ENCODE measurements around the gene CHD9NB. TPM values are rescaled to one million over a fixed set of nuclear protein-coding genes. Genes with fewer than 3 reads are reported as not detected.

Gene CHD9NB
- total and polyA plus RNA-seq, 8 donors, result 1.6 to 22.1 (median 3.5) TPM

DNA sequence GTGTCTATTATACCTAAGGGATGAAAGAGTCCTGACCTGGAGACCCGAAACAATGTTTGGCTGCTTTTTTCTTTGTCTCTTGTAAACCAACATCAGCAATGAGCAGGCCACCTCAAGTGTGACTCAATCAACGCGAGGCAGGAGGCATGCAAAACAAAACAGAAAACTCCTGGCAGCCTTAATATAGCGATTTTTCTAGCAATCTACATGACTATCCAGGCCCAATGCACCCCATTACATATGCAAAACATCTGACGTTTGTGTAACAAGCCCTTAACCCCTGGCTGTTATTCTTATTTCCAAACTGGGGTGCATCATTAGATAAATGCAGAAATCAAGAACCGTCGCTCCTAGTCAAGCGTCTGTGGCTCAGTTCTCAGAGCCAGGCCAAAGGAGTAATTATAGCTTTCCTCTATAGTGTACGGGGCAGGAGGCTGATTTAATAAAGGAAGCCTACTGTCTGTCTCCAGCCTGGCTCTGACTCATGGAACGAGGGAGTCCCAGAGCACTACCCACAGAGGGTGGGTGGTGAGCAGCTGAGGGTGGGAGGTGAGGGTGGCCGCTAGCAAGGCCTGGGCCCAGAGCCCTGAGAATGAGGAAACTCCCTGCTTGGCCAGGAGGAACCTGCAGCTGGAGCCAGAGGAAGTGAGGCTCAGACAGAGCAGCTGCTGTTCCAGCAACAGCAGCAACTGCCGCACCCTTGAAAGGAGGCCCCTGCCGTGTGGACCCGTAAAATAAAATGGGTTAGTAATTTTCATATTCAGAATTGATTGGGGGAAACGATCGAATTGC lies 46.0 kb upstream of the CHD9NB start:
- ATAC-seq, result peak; percentile 16 to 66 (median 48)
- no peaks in the 10 kb centered on the region for H3K27me3 ChIP-seq
- 54 to 62% methylated on average over 16 of the region's 16 CpGs for WGBS, 2 donors
- peak overlapping the region; percentile 70 to 95 (median 86) for H3K27ac ChIP-seq
- FAIRE-seq, result no peak
- peaks cover 8 to 16% (median 12%) of the 10 kb centered on the region in 3 donors for H3K4me1 ChIP-seq
- TF ChIP-seq, protein P1, sequence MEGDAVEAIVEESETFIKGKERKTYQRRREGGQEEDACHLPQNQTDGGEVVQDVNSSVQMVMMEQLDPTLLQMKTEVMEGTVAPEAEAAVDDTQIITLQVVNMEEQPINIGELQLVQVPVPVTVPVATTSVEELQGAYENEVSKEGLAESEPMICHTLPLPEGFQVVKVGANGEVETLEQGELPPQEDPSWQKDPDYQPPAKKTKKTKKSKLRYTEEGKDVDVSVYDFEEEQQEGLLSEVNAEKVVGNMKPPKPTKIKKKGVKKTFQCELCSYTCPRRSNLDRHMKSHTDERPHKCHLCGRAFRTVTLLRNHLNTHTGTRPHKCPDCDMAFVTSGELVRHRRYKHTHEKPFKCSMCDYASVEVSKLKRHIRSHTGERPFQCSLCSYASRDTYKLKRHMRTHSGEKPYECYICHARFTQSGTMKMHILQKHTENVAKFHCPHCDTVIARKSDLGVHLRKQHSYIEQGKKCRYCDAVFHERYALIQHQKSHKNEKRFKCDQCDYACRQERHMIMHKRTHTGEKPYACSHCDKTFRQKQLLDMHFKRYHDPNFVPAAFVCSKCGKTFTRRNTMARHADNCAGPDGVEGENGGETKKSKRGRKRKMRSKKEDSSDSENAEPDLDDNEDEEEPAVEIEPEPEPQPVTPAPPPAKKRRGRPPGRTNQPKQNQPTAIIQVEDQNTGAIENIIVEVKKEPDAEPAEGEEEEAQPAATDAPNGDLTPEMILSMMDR (IDR thresholded peaks at IDR 0.05), result no peak
- no peaks in the 10 kb centered on the region for H3K9me3 ChIP-seq
- H3K36me3 ChIP-seq, result no peaks in the 10 kb centered on the region
- DNase-seq, result peak; percentile 60 to 73 (median 62)
- intact Hi-C loops (cut with DNase I), result no loop called here
- H3K4me3 ChIP-seq, result peak overlapping the region in 2 of 4 donors; percentile 16 to 39

DNA sequence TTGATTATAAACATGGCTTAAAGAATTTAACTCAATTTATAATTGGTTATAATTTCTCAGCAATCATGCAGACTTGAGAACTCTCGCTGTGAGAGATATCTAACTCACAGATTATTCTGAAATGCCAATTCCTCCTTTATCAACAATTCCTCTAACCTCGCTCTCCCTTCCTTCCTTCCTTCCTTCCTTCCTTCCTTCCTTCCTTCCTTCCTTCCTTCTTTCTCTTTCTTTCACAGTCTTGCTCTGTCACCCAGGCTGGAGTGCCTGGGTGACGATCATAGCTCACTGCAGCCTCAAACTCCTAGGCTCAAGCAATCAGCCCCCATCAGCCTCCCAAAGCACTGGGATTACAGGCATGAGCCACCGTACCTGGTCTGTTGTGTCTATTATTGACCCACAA lies 44.5 kb upstream of the CHD9NB start:
- WGBS, 2 donors, result 84 to 90% methylated on average over 4 of the region's 4 CpGs
- ATAC-seq (no peak), FAIRE-seq (no peak), DNase-seq (no peak)
- intact Hi-C loops (cut with DNase I), result no loop called here
- Histone ChIP-seq H3K9me3 (no peaks in the 10 kb centered on the region), H3K36me3 (no peaks in the 10 kb centered on the region), H3K4me1 (peaks cover 8 to 16% (median 12%) of the 10 kb centered on the region in 3 donors), H3K27ac (no peak overlapping the region), H3K27me3 (no peaks in the 10 kb centered on the region), H3K4me3 (no peak overlapping the region)
- TF ChIP-seq, protein P1 (IDR thresholded peaks at IDR 0.05), result no peak

DNA sequence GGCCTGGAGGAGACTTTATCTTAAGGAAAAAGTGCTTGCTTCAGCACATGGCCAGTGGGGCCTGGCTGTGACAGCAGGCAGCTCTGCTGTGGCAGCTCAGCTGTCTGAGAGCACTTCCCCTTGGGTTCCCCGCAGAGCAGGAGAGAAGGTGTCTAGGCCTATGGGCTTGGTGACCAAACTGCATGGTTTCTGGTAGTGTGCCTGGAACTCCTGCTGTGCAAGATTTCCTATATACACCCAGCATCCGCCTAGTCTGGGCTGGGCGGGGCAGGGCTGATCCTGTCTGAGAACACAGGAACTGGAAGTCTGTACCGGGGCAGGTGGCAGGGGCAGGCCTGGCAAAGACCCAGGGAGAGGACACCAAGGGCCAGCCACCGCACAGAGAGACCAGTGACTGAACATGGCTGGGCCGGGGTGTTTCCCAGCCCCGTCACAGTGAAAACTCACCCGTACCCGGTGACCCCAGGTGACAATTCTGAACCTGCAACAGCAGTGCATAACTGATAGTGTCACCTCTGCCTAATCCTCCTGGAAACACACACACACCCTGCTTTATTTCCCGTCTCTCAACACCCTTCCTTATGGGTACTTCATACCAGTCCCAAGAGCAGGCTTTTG lies 41.4 kb upstream of the CHD9NB start:
- 71 to 78% methylated on average over 10 of the region's 10 CpGs for WGBS, 2 donors
- Histone ChIP-seq H3K4me1 (peaks cover 0 to 6% (median 0%) of the 10 kb centered on the region in 3 donors), H3K36me3 (no peaks in the 10 kb centered on the region), H3K27ac (peak overlapping the region in 1 of 4 donors; percentile 55), H3K27me3 (no peaks in the 10 kb centered on the region), H3K9me3 (no peaks in the 10 kb centered on the region), H3K4me3 (no peak overlapping the region)
- DNase-seq (peak in 5 of 6 donors; percentile 22 to 66 (median 38)), FAIRE-seq (no peak), ATAC-seq (peak in 3 of 4 donors; percentile 13 to 16 (median 14))
- TF ChIP-seq, protein P1 (IDR thresholded peaks at IDR 0.05), result no peak
- intact Hi-C loops (cut with DNase I), result no loop called here

DNA sequence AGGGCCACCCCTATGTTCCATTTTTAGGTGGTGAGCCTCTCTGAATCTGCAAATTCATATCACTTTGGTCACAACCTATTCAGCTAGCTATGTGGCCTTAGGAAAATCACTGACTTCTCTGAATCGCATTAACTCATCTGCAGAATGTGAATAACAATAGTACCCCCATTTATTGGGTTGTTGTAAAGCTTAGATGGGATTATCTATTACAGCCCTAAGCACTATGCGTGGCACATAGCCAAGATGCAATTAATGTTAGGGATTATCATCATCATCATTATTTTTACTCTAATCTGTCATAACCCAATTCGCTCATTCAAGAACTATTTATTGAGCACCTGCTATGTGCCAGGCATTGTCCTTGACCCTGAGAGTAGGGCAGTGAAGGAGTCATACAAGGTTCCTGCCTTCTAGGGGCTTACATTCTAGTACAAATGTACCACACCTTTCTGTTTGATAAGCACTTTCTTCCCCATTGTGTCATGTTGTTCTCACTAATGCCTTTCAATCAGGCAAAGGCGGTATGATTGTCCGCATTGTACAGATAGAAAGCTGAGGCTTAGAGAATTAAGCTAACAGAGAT lies 40.6 kb upstream of the CHD9NB start:
- no peak for DNase-seq
- peaks cover 0 to 3% (median 0%) of the 10 kb centered on the region in 3 donors for H3K4me1 ChIP-seq
- 95% methylated on average over 5 of the region's 5 CpGs for WGBS, 2 donors
- intact Hi-C loops (cut with DNase I), result no loop called here
- FAIRE-seq, result no peak
- no peaks in the 10 kb centered on the region for H3K36me3 ChIP-seq
- H3K27ac ChIP-seq, result no peak overlapping the region
- ATAC-seq, result no peak
- TF ChIP-seq, protein P1 (IDR thresholded peaks at IDR 0.05), result no peak
- H3K4me3 ChIP-seq, result no peak overlapping the region
- no peaks in the 10 kb centered on the region for H3K9me3 ChIP-seq
- H3K27me3 ChIP-seq, result no peaks in the 10 kb centered on the region
